GM19239 (cell line): ENCODE data around the gene LSM14B.
"Not testable (repeated sequence)": the region's sequence is repeated elsewhere in the genome, so short reads cannot be mapped to it uniquely, and the experiment has no call there.

ENCODE experiments used
- DNase-seq: peaks from one replicate; pipeline ENCODE4 v3.0.0; 2011; ENCODE audit warnings: low spot score; ENCODE audit not compliant: insufficient read length
- FAIRE-seq: peaks from 2 replicates; lab custom pipeline; 2011; peaks lifted over from hg19 to GRCh38; lab: Jason Lieb, UNC

The LSM14B gene

DNA sequence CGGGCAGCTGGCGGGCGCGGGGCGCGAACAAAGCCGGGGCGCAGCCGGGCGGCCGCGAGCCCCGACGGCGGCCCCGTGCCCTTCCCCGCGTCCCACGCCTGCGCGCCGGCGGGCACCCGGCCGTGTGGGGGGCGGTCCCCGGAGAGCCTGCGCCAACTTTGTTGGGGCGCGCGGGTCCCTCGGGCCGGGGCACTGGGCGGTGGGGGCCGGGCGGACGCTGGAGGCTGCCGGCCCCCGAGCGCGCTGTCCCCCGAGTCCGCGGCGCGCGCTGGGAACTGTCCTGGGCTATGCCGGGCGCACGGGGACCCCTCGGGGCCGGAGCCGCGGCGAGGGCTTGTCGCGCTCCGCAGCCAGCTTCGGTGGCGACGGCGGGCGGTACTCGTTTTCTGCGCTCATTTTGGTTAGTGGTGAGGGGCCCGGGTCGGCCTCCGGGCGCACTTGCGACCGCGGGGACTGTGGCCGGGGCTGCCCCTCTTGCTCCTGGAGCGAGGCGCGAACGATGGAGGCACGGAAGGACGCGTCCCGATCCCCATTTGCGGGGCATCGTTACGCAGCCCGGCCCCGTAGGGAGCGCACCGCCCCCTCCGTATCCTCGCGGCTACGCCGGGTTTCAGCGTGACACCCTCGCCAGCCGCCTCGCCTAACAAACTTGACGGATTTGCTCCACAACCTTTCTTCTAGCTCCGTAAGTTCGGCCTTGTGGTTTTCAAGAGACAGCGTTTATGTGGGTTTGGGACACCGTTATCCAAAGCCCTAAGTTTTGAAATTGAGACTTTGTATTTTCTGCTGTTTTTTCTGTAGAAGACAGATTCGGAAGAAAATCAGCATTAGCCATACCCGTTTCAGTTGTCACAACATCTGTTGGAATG is 21.9 kb downstream of the LSM14B start:
- peak; percentile 72 for FAIRE-seq

DNA sequence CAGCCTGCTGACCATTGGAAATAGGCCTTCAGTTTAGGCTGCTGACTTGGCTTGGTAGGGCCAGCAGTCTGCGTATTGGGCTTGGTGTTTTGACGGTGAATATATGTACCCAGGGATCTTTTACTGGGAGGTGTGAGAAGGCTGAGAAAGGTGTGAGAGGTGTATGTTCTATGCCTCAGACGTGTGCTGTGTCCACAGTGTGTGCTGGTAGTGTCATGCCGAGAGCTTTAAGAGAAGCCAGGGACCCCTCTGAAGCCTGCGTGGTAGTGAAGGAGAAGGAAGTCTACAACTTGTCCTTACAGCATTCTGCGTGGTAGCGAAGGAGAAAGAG is 23.4 kb downstream of the LSM14B start:
- no peak for FAIRE-seq

More for the DNA sequence above, 21.9 kb downstream of the LSM14B start:
- peak; percentile 72 for DNase-seq

DNA sequence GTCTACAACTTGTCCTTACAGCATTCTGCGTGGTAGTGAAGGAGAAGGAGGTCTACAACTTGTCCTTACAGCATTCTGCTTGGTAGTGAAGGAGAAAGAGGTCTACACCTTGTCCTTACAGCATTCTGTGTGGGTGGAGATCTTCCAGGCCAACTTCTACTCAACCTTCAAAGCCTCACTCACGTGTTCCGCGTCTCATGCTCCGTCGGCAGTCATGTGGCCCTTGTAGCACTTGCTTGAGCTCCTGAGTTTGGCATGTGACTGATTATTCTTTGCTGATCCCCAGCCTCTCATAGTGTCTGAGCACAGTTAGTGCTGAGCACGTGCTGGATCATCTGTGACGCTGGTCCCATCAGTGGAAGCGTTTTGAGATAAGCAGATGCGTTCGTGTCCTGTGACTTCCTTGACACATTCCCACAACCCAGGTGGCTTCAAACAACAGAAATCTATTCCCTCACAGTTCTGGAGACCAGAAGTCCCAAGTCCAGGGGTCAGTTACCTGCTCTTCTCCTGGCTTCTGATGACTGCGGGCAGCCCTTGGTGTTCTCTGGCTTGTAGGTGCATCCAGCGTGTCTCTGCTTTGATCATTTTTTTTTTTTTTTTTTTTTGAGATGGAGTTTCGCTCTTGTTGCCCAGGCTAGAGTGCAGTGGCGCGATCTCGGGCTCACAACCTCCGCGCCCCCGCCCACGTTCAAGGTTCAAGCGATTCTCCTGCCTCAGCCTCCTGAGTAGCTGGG is 23.9 kb downstream of the LSM14B start:
- DNase-seq, result no peak
- FAIRE-seq, result no peak

More for the DNA sequence above, 23.4 kb downstream of the LSM14B start:
- no peak for DNase-seq

DNA sequence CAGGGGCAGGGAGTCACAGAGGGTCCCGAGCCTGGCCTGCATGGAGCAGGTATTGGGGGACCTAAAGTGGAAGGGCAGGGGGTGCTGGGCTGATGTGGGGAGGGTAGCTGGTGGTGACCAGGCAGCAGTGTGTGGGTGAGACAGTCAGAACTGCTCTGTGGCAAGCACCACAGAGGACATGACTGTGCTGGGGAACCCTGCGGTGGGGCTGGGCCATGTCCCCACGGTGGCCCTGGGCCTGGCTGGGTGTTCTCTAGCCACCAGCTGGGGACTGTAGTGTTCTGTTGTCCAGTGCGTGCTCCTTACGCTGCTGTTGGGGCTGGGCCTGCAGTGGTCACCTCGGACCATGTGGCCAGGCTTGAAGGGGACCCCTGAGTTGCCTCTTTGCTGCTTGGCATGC is 24.9 kb downstream of the LSM14B start:
- FAIRE-seq (no peak), DNase-seq (no peak)

DNA sequence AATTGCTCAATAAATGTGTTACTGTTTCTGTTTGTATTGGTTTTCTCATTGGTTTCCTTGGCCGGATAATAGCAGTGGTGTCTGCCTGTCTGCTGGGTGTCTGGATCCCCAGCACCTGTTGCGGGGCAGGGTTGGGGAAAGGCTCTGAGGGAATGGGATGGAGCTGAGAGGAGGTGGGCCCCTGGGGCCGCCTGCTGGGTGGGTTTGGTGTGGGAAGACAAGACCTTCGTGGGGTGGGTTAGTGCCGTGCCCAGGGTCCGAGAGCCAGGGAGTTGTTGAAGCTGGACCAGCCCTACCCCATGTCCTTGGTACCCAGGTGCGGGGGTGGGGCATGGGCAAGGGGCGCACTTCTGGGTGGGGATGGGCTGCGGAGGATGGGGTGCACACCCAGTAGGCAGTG is 25.3 kb downstream of the LSM14B start:
- no peak for FAIRE-seq
- no peak for DNase-seq

DNA sequence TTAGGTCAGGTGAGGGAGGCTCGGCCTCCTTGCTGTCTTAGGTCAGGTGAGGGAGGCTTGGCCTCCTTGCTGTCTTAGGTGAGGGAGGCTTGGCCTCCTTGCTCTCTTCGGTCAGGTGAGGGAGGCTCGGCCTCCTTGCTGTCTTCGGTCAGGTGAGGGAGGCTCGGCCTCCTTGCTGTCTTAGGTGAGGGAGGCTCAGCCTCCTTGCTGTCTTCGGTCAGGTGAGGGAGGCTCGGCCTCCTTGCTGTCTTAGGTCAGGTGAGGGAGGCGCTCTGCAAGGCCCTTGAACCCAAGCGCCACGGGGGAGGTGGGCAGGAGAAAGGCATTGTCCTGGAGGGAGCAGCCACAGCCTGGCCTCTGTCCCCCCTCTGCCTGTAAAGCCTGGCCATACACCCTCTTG is 26.1 kb downstream of the LSM14B start:
- not testable (repeated sequence) for FAIRE-seq, DNase-seq

DNA sequence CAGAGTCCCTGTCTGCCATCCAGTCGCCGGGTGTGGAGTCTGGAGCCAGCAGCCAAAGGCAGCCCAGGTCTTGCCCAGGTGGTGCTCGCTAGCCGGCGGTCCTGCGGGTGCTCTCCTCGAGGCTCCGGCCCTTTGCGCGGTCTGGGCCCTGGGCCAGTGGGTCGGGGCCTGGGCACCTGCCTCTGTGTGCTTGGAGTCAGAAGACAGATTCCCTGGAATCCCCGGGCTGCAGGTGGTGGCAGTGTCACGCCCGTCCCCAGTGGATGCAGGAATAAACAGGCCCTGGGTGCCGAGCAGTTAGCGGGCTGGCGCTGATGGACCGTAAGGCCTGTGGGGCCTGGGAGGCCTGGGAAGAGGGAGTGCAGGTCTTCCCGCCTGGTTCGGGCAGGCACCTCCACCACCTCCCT is 26.6 kb downstream of the LSM14B start:
- no peak for FAIRE-seq
- DNase-seq, result no peak

DNA sequence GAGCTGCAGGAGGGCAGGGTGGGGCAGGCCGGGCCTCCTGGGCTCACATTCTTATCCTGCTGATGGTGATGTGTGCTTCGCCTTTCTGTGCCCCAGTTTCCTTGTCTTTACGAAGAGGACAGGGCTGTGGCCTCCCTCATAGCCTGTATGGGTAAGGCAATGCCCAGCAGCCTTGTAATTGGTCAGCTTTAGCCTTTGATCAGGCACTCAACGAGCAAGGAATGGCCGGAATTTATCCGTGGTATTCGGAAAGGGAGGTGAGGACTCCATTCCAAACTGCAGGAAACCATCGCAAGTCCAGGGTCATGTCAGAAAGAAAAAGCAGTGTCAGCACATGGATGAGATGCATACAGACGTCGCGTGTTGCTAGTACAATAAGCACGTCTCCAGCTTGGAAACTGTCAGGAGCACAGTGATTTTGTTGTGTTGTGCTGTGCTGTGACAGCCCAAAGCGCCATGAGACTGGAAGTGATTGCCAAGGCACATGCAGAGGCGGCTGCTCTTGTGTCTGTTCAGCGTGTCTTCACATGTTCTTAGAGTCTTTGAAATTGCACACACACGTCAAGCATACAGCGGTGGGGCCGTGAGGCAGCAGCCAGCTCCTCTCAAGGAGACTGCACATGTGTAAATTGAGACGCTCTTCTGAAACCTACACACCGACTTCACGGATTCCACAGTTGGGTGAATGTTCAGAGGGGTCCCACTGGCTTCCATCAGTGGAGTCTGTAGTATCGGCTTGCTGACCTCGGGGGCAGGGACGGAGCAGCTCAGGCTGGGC is 27.4 kb downstream of the LSM14B start:
- DNase-seq, result no peak
- no peak for FAIRE-seq

DNA sequence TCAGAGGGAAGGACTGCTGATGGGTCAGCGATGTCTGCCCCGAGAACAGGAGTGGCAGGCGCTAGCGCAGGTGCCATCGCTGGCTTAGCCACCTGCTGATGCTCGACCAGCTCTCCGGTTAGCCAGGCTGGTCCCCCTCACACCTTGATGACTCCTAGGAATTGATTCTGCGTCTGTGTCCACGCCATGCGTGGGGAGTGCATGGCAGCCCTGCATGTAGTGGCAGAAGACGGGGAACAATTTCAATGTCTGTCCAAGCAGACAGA is 28.0 kb downstream of the LSM14B start:
- FAIRE-seq (no peak), DNase-seq (no peak)

DNA sequence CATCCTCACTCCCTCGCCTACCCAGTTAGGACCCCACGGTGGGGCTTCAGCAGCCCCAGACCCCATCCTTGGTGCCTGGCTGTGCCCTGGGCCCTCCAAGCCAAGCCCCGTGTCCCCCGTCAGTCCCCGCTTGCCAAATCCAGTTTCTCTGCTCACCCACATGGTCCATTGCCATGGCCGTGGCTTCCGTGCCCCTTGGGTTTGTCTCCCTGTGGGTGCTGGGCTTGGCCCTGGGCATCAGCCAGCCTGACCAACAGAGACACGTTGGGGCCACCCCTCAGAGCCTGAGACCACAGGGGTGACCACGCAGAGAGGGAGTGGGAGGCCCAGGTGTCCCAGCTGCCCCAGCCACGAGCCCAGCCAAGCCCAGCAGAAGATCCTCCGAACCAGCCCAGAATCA is 28.9 kb downstream of the LSM14B start:
- DNase-seq (no peak), FAIRE-seq (no peak)

DNA sequence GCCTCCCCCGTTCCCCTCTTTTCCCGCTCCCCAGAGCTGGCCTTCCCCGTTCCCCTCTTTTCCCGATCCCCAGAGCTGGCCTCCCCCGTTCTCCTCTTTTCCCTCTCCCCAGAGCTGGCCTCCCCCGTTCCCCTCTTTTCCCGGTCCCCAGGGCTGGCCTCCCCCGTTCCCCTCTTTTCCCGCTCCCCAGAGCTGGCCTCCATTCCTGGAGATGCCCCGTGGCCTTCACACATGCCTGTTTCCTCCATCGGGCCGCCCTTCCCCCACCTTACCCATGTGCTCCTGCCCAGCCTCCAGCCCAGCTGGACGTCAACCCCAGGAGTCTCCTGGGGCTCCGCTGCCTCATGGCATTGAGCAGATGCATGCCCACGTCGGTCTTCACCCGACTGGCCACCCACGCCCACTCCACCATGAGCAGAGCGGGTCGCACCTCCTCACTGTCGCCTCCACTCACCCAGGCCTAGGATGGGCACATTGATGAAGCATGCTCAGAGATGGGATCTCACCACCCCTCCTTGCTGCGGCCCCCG is 29.6 kb downstream of the LSM14B start:
- no peak for DNase-seq
- FAIRE-seq, result no peak

DNA sequence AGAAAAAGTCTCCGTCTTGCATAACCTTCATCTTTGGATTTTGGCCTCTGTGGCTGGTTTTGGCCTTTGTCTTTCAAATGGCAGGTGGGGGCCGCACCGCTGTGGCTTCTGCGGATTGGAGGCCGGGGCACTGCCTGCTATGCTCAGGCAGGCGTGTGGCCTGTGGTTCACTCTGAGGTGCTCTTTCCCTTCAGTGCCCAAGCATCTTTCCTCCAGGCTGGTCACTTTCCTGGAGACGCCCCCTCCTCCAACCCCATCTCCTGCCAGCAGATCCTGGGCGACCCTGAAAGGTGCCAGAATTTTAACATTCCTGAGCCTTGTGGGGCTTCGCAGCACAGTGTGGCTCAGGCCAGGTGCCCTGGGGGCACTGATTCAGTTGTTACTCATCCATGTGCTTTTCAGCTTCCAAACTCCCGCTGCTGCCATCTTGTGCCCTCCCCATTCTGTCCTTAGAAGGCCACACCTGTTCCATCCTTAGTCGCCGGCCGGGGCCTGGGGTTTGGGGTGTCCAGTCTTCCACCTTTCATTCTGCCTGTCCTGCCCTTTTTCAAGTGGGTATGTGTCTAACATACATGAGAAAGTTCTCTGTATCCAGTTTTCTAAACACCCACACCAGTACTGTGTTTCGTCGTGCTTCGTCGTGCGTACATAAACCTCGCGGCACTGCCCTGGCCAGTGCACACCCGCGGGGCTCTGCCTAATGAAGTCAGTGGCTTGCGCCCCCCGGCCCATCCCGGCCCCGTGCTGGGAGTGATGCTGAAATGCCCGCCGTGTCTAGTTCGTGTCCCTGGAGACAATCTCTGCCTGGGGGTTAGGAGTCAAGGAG is 33.4 kb downstream of the LSM14B start:
- DNase-seq (no peak), FAIRE-seq (no peak)

DNA sequence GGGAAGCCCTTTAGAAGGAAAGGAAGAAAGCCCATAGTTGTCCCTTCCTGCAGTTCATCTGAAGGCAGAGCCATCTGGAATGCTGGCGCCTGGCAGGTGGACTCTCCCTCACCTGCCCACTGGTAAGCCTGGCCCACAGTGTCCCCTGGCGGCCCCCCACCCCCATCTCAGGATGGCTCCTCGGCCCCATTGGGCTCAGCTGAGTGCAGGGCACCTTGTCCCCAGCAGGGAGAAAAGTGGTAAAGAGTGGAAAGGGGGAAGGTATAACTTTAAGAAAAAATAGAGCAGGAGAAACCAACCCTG is 33.9 kb downstream of the LSM14B start:
- FAIRE-seq (no peak), DNase-seq (no peak)

DNA sequence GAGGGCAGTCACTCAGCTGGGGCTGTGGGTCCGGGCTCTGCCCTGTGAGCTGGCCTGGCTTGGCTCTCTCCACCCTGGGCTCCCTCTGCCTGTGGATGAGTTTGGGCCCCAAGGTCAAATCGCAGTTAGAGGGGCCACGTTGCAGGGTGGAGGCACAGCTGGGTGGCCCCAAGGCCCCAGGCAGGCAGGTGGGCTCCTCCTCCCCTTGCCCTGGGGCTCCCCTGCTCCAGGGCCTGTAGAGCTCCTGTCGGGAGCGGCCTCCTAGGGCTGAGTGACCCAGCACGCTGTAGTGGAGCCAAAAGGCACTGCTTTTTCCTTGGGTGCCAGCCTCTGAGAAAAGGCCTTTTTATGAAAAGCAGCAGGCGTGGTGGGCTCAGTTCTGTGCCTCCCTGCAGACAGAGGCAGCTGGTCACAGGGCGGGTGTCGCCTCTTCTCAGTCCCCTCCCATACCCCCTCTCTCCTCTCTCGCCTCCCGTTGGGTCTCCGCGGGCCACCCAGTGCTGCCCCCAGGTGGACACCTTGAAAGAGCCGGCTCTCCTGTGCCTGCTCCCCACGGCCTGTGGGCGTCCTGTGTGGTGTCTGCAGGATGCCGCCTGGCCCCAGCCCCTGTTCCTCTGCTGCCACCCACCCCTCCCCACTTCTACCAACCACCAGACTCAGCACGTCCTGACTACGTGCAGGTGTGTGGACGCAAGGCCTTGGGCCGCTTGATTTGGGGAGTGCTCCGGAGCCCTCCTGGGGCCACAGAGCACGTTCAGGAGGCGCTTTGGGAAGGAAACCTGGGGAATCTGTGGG is 34.5 kb downstream of the LSM14B start:
- peak; percentile 93 for DNase-seq
- no peak for FAIRE-seq

DNA sequence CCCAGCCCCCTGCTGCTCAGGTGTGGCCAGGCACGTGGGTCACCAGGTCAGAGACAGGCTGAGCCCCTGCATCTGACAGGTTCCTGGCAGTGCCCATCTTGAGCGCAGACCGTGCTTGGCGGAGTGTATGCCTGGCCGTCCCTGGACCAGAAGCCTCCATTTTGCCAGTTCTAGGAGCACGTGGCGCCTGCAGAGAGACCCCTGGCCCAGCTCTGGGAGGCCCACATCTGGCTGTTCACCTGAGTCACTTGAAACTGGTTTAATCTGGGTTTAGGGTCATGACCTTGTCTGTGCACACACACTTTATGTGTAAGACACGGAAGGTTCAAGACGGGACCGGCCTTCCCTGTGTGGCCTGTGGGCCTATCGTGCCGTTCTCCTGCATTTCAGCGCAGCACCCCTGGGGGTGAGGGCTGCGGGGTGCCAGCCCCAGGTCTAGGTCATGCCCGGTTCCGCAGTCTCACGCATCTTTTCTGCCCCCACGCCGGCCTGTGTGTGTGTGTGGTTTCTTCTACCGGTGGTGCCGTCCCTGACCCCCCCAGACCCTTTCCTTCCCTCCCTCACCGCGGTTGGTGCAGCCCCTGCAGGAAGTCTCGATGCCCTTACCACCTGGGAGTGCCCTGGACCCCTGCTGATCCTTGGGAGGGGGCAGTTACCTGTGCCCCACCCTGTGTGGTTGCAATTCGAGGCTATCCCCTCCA is 35.3 kb downstream of the LSM14B start:
- DNase-seq (no peak), FAIRE-seq (no peak)

DNA sequence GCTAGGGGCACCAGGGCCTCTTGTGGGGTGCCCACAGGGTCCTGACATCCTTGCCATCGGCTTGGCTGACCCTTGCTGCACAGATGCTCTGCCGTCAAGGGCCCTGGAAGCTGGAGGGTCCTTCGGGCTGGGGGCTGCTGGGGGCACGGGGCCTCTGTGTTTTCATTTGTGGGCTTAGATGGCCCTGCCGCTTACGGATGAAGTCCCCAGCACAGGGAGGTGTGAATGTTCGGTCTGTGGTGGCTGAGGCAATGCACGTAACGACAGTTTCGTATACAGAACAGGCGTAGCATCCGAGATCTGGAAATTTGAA is 35.8 kb downstream of the LSM14B start:
- FAIRE-seq, result no peak
- DNase-seq, result no peak

DNA sequence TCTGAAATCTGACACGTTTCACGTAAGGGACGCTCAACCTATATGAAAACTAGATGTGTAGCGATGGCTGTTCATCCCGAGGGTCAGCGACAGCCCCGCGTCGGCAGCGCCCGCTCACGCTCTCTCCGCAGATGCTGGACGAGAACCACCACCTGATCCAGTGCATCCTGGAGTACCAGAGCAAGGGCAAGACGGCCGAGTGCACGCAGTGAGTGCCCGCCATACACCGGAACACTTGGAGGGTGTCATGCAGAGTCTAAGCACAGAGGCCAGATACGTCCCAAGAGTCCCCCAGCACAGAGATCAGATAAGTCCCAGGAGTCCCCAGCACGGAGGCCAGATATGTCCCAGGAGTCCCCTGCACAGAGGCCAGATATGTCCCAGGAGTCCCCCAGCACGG is 36.3 kb downstream of the LSM14B start:
- no peak for FAIRE-seq
- no peak for DNase-seq

DNA sequence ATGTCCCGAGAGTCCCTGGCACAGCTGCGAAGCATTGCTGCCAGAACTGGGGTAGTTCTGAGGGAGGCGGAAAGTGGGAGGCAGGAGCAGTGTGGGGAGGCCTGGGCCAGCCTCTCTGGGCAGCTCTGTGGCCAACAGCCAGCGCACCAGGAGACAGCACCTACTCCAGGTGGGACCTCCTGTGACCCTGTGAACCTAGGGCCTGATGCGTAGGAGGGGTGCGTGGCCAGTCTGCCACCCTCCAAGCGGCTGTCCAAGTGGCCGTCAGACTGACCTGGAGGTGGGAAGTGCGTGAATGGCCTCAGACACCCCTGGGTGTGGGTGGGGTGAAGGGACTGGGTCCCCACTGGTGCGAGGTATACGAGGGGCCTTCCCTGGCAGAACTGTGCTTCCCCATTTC is 36.8 kb downstream of the LSM14B start:
- FAIRE-seq, result no peak
- no peak for DNase-seq

DNA sequence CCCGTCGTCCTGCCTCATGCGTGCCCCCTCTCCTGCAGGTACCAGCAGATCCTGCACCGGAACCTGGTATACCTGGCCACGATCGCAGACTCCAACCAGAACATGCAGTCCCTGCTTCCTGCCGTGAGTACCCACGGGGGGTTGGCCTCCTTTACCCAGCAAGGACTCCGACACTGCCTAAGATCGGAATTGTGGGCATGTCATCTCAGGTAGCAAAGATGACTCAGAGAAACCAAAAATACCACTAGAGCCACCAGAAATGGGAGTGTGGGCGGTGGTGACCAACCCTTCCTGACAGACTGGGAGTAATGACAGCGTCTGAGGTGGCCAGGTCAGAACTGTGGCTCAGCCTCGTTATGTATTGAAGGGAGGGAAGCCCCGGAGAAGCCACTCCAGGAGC is 37.6 kb downstream of the LSM14B start:
- DNase-seq (no peak), FAIRE-seq (no peak)
